Measurements from ENCODE around the gene DIRAS2.
"Not testable (repeated sequence)": the region's sequence is repeated elsewhere in the genome, so short reads cannot be mapped to it uniquely, and the experiment has no call there.

DIRAS2 gene

DNA sequence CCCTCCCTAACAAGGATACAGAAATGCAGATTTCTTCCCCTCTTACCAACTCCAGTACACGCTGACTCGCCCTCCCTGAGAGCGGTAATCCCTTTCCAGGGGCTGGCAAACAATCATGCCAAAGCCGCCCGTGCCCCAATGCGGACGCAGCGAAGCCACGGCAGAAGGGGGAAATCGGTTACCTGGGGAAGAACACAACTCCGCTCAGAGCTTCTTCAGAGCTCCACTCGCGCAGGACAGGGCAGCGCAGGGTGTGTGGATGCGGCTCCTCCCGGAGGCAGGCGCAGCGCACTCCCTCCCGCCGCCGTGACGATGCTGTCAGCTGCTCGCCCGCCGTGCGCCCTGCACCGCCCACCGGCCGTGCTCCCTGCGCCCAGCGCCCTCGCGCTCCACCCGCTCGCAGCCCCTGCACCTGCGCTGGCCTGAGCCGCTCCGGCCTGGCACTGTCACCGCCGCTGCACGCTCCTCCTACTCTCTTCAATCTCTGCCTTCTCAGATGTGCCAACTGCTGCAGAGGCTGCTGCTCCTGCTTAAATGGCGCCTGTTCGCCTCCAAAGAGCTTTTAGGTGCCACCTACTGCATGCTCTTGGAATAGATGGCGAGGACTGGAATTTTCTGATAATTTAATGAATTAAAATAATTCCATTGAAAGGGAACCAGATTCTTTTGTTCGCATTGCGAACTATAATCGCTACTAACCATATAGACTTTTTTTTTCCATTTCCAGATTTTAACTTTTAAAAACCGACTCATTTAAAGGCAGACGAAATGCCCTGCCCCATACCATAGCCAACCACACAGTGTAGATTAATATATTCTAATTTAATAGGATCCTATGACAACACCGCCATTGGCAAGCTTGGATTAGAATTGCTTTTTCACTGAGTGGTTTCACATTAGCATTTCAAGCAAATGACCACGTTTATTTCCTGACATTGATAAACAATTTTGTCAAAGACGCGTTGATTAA lies at the start of gene DIRAS2:
Gene DIRAS2, minus strand, starts transcription at position 255 of the 970 bp plus-strand sequence. CDS start 28,997 bp downstream, outside the sequence.
- DNase-seq, result no peak

- DNase-seq, result no peak
Measured at GRCh38 chr9:90684736-90685135, 42.1 kb upstream of the DIRAS2 start.

DNA sequence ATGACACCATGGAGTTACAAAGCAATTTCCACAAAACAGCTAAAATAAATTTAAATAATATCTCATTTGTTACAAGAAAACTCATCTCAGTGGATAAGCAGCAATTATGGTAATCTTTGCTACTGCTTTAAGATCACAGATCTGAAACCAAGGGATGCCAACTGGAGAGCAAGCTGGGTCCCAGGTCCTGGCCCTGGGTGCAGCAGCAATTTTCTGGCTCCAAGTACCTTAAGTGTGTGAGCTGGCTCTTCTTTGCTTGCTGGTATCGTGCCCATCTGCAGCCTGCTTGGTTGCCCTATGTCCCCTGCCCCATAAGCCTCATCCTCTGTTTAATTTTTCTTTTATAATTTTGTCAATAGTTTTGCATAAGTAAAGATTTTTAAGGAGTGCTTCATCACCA lies 41.5 kb upstream of the DIRAS2 start:
- no peak for DNase-seq

DNA sequence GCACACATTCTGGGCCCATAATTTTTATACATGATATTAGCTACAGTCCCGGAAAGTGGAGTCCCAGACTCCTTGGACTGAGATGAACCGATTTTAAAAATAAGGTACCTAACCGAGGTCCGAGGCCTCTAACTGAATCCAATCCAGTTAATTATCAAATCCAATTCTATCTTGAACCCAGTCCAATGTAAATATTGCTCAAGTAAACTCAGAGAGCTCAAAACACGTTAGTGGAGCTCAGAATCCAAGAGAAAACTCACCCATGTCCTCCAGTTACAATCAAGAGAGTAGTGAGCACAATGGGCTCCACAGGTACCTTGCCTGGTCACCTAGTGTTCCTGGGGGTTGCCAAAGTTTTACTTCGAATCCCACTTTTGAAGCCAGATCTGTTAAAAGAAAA lies 37.9 kb upstream of the DIRAS2 start:
- DNase-seq, result no peak

GRCh38 chr9:90665072-90665471 lies 22.4 kb upstream of the DIRAS2 start:
- no peak for DNase-seq

GRCh38 chr9:90659650-90660364 lies 17.2 kb upstream of the DIRAS2 start:
- no peak for DNase-seq

- DNase-seq, result no peak
Measured at GRCh38 chr9:90658783-90659182, 16.2 kb upstream of the DIRAS2 start.

DNA sequence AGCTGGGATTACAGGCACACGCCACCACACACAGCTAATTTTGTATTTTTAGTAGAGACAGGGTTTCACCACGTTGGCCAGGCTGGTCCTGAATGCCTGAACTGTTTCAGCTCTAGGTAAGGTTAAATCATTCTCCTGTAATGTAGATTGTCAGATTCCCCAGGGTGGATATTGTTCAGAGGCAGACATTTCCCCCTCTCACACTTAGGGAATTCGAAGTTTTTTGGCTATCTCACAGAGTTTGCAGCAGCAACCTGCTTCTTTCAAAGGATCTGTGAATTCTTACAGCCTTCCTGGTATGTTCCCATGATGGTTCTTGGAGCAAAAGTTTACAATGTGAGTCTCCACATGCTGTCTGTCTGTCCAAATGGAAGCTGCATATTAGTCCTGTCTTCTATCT lies 15.6 kb upstream of the DIRAS2 start:
- DNase-seq, result no peak

- not testable (repeated sequence) for DNase-seq
Measured at GRCh38 chr9:90656876-90657275, 14.3 kb upstream of the DIRAS2 start.

- no peak for DNase-seq
Measured at GRCh38 chr9:90651246-90651645, 8.6 kb upstream of the DIRAS2 start.

- no peak for DNase-seq
Measured at GRCh38 chr9:90647843-90648242, 5.2 kb upstream of the DIRAS2 start.

GRCh38 chr9:90645721-90646120 lies 3.1 kb upstream of the DIRAS2 start:
- DNase-seq, result no peak

DNA sequence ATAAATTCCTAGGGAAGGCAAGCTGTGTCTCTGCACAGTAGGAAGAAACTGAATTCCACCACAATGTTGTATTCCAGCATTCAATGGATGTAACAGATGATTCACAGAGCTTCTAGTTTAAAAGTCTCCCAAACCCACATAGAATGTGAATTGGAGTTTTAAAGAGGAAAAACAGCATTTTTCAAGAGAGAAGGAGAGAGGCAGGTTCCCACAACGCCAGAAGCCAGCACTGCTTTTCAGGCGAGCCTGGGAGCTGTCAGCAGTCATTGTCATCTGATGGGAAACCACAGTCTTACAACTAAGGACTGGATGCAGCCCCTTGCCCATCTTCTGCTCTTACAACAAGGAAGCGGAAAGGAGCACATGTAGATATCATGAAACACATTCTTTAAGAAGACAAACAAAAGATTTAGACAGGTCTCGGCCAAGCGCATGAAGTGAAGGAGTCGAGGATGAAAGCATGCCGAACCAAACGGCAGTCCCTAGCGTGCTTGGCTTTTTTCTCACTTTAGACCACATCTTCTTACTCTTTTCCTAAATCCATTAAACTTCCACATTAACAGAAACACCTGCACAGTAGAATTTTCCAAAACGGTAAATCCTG lies 638 bp downstream of the DIRAS2 start:
- DNase-seq, result no peak

GRCh38 chr9:90641086-90641485 lies 1.5 kb downstream of the DIRAS2 start:
- DNase-seq, result no peak

DNA sequence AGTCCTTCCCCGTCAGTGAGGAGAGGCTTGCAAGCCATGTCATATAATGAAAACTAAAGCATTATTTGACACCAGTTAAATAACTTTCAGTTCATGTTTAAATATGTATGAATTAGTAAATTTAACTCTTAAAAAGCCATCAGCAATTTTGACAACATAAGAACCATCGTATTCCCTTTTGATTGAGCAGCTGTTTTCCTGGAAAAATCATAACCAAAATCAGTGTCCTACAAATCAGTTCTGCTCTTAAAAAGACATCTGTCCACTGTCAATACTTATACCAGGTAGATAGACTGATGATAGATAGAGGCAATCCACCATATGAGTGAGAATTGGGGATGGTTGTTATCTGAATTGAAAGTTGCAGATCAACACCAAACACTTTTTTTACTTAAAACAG lies 2.3 kb downstream of the DIRAS2 start:
- DNase-seq, result no peak

GRCh38 chr9:90637626-90638025 lies 5.0 kb downstream of the DIRAS2 start:
- no peak for DNase-seq

DNA sequence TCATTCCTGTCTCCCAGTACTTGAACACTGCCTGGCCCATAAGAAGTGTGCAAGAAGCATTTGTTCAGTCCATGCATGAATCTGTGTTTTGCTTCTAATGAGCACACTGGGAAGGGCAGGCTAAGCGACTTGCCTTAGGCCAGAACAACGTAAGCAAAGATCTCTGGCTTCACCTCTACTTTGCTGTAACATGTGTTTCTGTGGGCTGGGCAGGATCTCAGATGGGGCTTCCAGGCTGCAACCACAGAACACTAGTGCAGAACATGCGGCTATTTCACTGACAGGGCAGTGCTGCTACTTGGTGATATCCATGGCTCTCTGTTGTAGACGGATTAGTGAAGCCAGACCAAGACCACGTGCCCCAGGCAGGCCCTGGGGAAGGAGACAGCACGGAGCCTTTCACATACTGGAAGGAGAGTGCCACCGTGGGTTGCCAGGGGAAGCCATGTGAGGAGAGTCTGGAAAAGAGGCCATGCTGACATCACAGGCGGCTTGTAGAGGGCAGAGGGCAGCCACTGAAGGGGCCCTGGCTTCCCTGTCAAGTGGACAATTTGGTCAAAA lies 9.9 kb downstream of the DIRAS2 start:
- no peak for DNase-seq

- DNase-seq, result no peak
Measured at GRCh38 chr9:90631964-90632363, 10.7 kb downstream of the DIRAS2 start.

DNA sequence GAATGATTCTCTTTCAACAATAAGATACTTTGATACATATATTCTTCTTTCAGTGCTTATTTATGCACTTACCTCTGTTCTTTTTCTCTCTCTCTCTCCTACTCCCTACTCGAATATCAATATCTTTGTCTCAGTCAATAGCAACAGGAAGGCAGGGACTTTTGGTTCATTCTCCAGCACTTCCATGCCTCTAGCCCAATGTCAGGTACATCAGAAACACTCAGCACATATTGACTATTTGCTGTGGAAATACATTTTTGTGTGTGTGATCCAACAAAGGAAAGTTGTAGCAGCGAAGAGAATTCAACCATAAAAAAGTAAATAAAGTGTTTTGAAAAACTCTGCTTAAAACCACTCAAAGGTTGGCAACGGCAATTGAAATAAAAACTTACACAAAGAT lies 12.6 kb downstream of the DIRAS2 start:
- DNase-seq, result no peak

- no peak for DNase-seq
Measured at GRCh38 chr9:90629354-90629753, 13.3 kb downstream of the DIRAS2 start.

DNA sequence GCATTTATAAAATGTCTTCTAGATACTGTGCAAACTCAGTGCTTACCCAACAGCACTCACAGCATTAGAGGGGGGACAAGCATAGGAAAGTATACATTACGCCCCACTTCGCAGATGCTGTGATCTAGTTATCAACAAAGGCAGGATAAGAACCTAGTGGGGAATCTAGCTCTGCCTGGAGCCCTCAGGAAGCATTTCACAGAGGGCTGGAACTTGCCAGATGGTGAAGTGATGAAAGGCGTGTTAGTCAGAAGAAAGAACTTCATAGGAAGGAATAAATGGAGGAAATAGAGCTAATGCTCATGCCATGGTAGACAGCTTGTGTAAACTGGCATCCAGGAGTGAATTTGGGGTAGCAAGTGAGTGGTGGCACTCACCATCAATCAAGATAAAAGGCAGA lies 25.8 kb downstream of the DIRAS2 start:
- DNase-seq, result no peak

- no peak for DNase-seq
Measured at GRCh38 chr9:90613502-90613901, 29.1 kb downstream of the DIRAS2 start.

GRCh38 chr9:90612957-90613356 lies 29.7 kb downstream of the DIRAS2 start:
- DNase-seq, result no peak
